ENCODE measurements around the gene KLRC2.
"Not testable (repeated sequence)": the region's sequence is repeated elsewhere in the genome, so short reads cannot be mapped to it uniquely, and the experiment has no call there.

The KLRC2 gene

DNA sequence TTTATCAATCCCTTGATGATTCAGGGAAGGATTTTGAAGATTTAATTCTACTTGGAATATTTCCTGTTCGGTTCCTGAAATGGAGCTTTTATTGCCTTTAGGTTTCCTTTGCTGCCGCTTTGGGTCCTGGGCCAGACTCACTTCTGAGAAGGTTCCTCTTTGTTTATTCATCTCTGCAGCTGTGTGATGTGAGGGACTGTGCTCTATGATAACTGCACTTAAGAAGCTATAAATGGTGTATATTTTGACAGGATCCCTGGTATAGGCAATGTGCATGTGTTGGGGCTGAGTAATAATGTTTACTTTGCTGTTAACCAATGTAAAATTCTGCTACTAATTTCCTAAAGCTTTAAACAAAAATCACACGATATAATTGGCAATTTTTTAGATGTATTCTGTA, at the start of gene KLRC2:
KLRC2 (minus strand) TSS at position 195 of the 400 bp plus-strand sequence; CDS start at position 171, 24 bp downstream.
- peak; percentile 87 for DNase-seq (ENCODE audit: low read depth)

DNA sequence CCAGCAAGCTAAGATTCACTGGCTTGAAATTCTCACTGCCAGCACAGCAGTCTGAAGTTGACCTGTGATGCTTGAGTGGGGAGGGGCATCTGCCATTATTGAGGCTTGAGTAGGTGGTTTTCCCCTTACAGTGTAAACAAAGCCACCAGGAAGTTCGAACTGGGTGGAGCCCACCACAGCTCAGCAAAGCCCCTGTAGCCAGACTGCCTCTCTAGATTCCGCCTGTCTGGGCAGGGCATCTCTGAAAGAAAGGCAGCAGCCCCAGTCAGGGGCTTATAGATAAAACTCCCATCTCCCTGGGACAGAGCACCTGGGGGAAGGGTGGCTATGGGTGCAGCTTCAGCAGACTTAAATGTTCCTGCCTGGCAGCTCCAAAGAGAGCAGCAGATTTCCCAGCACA, 46.1 kb upstream of the KLRC2 start:
- not testable (repeated sequence) for DNase-seq (ENCODE audit: low read depth)

DNA sequence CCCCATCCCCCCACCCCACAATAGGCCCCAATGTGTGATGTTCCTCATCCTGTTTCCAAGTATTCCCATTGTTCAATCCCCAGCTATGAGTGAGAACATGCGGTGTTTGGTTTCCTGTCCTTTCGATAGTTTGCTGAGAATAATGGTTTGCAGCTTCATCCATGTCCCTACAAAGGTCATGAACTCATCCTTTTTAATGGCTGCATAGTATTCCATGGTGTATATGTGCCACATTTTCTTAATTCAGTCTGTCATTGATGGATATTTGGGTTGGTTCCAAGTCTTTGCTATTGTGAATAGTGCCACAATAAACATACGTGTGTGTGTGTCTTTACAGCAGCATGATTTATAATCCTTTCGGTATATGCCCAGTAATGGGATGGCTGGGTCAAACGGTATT, 37.0 kb upstream of the KLRC2 start:
- DNase-seq (ENCODE audit: low read depth): not testable (repeated sequence)

DNA sequence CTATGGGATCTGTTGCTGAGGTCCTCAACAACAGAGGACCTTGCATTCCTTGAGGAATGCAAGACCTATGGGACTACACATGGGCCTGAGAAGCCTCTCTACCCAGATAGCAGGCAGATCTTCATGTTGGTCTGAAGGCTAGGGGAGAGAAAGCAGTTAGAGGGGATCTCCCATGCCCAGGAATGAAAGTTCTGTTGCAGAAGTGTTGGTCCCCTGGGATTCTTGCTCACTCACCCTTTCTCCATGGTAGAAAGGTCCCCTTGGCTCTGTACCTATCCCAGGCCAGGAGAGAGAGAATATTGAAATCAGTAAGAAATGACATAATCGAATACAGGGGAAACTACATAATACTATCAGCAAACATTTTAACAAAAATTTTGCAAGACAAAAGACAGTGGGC, 33.9 kb upstream of the KLRC2 start:
- no peak for DNase-seq (ENCODE audit: low read depth)

DNA sequence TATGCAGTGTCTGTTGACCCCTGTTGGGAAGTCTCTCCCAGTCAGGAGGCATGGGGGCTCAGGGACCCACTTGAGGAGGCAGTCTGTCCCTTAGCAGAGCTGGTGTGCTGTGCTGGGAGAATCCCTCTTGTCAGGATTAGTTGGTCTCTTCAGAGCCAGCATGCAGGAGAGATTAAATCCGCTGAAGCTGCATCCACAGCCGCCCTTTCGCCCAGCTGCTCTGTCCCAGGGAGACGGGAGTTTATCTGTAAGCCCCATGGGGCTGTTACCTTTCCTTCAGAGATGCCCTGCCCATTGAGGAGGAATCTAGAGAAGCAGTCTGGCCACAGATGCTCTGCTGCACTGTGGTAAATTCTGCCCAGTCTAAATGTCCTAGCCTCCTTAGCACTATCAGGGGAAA, 30.5 kb upstream of the KLRC2 start:
- no peak for DNase-seq (ENCODE audit: low read depth)

DNA sequence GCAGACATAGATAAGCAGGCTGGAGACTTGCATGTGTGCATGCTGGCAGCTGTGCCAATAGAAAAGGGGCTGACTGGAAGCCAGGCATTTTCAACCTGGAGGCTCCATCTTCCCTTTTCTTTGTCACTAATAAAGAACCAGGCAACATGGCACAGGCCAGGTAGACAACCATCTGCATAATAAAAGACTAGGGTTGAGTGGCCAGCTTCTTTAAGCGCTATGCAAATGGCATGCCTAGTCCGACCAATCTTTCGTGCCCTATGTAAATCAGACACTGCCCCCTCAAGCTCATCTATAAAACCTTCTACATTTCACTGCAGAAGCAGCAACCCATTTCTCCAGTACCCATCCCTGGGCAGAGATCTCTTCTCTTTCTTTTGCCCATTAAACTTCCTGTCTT, 21.9 kb upstream of the KLRC2 start:
- DNase-seq (ENCODE audit: low read depth): no peak

DNA sequence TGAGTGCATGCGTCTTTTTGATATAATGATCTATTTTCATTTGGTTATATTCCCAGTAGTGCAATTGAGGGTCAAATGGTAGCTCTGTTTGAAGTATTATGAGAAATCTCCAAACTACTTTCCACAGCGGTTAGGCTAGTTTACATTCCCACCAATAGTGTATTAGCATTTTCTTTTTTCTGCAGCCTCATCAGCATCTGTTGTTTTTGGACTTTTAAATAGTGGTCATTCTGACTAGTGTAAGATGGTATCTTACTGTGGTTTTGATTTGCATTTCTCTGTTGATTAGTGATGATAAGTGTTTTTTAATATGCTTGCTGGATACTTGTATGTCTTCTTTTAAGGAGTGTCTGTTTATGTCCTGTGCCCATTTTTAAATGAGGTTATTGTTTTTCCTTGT, 21.0 kb upstream of the KLRC2 start:
- no peak for DNase-seq (ENCODE audit: low read depth)

DNA sequence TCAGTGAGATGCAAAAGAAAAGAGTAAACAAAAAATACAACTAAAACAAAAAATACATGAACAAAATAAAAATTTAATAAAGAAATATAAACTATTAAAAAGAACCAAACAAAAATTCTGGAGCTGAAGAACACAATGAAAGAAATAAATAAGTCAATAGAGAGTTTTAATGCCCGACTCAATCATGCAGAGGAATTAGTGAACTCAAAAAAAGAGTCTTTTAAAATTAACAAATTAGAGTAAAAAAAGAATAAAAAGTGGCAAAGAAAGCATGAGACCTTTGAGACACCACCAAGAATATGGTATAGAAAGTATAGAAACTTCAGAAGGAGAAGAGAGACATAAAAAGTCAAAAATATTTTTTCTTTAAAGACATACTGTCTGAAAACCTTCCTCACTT, 20.0 kb upstream of the KLRC2 start:
- no peak for DNase-seq (ENCODE audit: low read depth)

DNA sequence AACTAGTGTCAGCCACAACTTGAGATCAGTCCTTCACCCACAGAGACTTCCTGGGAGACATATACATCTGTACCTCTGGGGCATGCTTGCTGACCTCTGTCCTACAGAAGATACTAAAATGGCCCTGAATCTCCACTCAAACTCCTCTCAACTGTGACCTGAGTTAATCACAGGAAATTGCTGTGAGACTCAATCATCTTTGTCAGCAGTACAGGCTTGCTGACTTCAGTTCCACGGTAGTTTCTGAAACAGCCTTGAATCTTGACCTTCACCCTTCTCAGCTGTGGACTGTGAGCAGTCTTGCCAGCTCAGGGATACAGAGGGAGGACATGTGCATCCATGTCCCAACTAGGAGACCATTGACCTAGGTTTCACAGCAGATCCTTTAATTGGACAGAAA, 18.7 kb upstream of the KLRC2 start:
- DNase-seq (ENCODE audit: low read depth): peak; percentile 17

DNA sequence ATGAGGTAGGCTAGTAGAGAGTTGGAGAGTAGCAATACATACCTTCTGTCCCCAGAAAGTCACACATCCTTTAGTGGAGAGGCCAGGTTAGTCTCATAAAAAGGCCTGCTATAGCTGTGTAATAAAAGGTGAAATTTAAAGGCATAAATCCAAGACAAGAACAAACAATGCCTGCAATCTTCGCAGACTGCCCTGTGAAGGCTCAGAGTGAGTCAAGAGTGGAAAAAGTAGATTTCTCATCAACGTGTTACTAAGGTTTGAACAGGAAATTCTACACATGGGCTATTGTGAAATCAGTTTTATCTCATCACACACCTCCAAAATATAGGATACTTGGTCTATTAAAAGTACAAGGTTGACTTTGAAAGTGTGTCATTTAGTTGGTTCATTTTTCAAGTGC, 17.3 kb upstream of the KLRC2 start, which contains the start of gene KLRC1:
KLRC1 (minus strand) TSS at position 222 of the 400 bp plus-strand sequence. CDS start 2,221 bp downstream, outside the sequence.
- peak; percentile 77 for DNase-seq (ENCODE audit: low read depth)

DNA sequence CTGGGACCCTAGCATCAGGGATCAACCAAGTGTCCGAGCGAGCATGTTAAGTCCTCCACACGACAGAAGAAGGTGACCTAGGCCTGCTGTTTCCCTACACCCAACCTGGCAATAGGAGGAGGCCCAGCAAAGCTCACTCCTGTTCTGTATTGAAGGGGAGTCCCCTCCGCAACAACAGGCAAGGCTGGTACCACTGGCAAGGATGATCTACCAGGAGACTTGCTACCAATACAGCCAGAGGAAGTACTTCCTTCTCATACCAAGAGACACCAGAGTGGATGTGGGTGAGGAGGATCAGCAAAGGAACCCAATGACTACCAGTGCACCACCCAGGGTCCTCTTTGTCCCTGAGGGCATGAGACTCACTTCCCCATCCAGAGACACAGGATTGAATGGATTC, 12.4 kb upstream of the KLRC2 start:
- no peak for DNase-seq (ENCODE audit: low read depth)

DNA sequence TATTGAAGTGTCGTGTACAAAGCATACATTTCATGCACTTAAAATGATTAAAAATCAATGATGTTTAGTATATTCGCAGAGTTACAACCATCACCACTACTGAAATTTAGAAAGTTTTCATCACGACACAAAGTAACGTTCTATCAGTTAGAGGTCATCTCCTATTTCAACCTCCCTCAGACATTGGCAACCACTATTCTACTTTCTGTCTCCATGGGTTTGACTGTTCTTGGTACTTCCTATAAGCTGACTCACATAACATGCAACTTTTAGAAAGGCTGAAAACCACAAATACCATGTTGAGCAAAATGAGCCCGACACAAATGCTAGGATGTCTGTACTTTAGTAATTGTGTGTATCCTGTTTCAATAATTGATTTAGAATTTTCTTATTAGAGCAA, 10.2 kb upstream of the KLRC2 start:
- DNase-seq (ENCODE audit: low read depth): peak; percentile 55

DNA sequence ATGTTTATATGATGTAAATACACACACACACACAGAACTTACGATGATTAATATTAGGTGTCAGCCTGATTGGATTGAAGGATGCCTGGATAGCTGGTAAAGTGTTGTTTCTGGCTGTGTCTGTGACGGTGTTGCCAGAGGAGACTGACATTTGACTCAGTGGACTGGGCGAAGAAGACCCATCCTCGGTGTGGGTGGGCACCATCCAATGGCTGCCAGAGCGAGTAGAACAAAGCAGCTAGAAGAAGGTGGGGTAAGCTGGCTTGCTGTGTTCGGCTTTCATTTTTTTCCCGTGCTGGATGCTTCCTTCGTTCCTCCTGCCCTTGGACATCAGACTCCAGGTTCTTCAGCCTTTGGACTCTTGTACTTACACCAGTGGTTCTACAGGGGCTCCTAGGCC, 5.3 kb upstream of the KLRC2 start:
- not testable (repeated sequence) for DNase-seq (ENCODE audit: low read depth)

DNA sequence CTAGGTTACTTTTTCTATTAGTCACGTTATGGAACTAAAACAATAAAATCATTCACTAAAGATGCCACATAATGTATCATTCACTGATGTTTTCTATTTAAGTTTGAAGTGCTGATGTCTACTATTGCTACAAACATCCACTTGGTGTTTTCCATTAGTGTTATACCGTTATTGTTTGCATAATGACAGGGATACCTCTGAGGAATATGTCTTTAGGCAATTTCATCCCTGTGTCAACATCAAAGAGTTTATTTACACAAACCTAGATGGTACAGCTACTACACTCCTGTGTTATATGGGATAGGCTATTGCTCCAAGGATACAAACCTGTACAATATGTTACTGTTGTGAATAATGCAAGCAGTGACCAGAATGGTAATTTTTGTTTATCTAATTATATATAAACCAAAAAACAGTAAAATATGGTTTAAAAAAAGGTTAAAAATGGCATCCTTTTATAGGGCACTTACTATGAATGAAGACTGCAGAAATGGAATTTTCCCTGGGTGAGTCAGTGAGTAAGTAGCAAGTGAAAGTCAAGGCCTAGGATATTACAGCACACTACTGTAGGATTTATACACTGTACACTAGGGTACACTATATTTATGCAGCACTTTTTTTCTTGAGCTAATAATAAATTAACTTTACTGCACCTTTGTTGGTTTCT, 3.9 kb upstream of the KLRC2 start:
- not testable (repeated sequence) for DNase-seq (ENCODE audit: low read depth)

DNA sequence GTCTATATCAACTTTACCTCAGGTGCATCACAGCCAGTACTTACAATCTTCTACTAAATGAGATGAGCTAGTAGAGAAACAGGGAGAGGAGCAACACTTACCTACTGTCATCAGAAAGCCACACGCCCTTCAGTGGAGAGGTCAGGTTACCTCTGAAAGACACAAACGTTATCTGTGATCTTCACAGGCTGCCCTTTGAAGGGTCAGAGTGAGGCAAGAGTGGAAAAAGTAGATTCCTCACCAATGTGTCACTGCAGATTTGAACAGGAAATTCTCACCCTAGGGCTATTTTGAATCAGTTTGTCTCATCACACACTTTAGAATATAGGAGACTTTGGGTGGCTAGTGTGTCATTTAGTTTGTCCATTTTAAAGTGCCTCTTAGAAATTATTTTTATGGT, 1.8 kb upstream of the KLRC2 start:
- DNase-seq (ENCODE audit: low read depth): not testable (repeated sequence)

DNA sequence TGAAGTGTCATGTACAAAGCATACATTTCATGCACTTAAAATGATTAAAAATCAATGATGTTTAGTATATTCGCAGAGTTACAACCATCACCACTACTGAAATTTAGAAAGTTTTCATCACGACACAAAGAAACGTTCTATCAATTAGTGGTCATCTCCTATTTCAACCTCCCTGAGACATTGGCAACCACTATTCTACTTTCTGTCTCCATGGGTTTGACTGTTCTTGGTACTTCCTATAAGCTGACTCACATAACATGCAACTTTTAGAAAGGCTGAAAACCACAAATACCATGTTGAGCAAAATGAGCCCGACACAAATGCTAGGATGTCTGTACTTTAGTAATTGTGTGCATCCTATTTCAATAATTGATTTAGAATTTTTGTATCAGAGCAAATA, 5.2 kb downstream of the KLRC2 start:
- peak; percentile 65 for DNase-seq (ENCODE audit: low read depth)

DNA sequence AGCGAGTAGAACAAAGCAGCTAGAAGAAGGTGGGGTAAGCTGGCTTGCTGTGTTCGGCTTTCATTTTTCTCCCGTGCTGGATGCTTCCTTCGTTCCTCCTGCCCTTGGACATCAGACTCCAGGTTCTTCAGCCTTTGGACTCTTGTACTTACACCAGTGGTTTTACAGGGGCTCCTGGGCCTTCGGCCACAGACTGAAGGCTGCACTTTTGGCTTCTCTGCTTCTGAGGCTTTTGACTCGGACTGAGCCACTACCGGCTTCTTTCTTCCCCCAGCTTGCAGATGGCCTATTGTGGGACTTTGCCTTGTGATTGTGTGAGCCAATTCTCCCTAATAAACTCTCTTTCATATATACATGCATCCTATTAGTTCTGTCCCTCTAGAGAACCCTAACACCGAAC, 9.9 kb downstream of the KLRC2 start:
- not testable (repeated sequence) for DNase-seq (ENCODE audit: low read depth)

DNA sequence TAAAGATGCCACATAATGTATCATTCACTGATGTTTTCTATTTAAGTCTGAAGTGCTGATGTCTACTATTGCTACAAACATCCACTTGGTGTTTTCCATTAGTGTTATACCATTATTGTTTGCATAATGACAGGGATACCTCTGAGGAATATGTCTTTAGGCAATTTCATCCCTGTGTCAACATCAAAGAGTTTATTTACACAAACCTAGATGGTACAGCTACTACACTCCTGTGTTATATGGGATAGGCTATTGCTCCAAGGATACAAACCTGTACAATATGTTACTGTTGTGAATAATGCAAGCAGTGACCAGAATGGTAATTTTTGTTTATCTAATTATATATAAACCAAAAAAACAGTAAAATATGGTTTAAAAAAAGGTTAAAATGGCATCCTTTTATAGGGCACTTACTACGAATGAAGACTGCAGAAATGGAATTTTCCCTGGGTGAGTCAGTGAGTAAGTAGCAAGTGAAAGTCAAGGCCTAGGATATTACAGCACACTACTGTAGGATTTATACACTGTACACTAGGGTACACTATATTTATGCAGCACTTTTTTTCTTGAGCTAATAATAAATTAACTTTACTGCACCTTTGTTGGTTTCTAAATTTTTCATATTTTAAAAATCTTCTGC, 11.4 kb downstream of the KLRC2 start:
- not testable (repeated sequence) for DNase-seq (ENCODE audit: low read depth)

DNA sequence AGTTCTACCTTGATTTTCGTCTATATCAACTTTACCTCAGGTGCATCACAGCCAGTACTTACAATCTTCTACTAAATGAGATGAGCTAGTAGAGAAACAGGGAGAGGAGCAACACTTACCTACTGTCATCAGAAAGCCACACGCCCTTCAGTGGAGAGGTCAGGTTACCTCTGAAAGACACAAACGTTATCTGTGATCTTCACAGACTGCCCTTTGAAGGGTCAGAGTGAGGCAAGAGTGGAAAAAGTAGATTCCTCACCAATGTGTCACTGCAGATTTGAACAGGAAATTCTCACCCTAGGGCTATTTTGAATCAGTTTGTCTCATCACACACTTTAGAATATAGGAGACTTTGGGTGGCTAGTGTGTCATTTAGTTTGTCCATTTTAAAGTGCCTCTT, 13.7 kb downstream of the KLRC2 start:
- not testable (repeated sequence) for DNase-seq (ENCODE audit: low read depth)

DNA sequence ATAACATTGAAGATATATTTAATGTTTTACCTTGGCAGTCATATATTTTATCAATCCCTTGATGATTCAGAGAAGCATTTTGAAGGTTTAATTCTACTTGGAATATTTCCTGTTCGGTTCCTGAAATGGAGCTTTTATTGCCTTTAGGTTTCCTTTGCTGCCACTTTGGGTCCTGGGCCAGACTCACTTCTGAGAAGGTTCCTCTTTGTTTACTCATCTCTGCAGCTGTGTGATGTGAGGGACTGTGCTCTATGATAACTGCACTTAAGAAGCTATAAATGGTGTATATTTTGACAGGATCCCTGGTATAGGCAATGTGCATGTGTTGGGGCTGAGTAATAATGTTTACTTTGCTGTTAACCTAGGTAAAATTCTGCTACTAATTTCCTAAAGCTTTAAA, 15.5 kb downstream of the KLRC2 start, which contains the start of gene KLRC3:
KLRC3 (minus strand) TSS at position 262 of the 400 bp plus-strand sequence; CDS start at position 217, 45 bp downstream.
- DNase-seq (ENCODE audit: low read depth): peak; percentile 38

DNA sequence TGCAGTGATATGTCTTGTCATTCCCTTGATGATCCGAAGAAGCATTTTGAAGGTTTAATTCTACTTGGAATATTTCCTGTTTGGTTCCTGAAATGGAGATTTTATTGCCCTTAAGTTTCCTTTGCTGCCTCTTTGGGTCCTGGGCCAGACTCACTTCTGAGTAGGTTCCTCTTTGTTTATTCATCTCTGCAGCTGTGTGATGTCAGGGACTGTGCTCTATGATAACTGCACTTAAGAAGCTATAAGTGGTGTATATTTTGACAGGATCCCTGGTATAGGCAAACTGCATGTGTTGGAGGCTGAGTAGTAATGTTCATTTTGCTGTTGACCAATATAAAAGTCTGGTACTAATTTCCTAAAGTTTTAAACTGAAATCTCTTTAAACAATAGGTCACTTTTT, 26.4 kb downstream of the KLRC2 start, which contains the start of gene KLRC4:
KLRC4 (minus strand) TSS at position 366 of the 400 bp plus-strand sequence; CDS start at position 184, 182 bp downstream.
- peak; percentile 89 for DNase-seq (ENCODE audit: low read depth)

DNA sequence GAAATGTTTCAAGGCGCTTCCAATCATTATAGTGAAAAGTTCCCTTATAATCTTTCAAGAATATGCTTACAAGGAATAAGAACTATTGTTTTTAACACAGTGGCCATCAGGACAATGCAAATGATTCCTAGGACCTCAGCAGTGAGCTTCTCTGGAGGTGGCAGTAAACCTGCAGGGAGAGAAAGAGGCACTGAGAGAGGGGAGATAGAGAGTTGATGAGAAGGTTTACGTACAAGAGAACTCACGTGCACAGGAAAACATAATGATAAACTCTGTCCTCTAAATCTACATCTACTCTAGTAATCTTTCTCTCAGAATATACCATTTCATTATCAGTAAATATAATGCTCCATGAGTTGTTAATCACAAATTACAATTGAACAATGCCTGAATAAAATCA, 27.0 kb downstream of the KLRC2 start:
- no peak for DNase-seq (ENCODE audit: low read depth)

DNA sequence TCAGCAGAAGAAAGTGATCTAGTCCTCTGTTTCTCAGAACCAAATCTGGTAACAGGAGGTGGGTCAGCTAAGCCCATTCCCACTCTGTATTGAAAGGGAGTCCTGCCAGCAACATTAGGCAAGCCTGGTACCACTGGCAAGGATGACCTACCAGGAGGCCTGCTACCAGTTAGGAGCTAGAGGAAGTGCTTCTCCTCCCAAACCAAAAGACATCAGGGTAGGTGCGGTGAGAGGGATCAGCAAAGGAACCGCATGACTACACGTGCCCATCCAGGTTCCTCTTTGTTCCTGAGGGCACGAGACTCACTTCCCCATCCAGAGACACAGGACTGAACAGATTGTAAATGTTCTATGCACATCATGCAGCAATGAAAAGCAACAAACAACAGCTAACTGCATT, 29.1 kb downstream of the KLRC2 start:
- DNase-seq (ENCODE audit: low read depth): no peak

Measured in iris pigment epithelial cell (primary cell).